Camera-type eye (tissue), 1 donor: ENCODE results near the gene PNPLA6. TPM values are rescaled to one million over a fixed set of nuclear protein-coding genes. Genes with fewer than 3 reads are reported as not detected.

ENCODE experiments used
- total RNA-seq: library from RNA; depleted of rRNA; stranded (reverse); fragments of >200 nt; gene quantifications from one replicate; pipeline ENCODE4 v1.2.3, GENCODE V29; 2014

PNPLA6 gene
- total RNA-seq = 59.0 TPM

DNA sequence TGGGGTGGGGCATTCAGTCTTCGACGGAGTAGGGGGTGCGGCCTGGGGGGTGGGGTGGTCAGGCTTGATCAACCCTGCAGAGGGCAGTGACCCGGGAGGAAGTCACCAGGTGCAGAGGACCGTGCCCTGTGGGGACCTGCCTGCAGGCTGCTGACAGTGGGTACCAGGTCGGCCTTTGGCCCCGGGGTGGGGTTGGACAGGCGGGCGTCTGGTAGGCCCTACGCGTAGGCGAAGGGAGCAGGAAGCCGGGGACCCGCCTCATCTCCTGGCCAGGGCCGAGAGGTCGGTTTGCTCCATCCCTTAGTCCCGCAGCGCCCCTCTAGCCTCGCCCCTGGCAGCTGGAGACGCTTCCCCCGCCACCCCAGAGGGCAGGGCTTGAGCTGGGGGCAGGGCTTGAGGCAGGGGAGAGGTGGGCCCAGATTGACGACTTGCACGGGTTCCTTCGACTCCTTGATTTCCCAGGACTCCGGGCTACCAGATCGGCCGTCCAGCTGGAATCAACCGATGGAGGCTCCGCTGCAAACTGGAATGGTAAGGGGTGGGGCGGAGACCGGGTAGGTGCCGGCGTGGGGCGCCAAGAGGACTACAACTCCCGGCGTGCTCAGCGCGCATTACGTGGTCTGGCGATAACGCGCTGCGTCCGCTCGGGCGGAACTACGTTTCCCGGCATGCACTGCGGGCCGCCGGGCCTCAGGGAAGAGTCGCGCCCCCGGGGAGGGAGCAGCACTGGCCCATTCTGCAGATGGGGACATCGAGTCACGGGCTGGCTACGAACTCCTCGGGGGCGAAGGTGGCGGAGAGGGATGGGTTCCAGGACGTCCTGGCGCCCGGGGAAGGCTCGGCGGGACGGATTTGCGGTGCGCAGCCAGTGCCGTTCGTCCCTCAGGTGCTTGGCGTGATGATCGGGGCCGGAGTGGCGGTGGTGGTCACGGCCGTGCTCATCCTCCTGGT lies at the start of gene PNPLA6:
PNPLA6 (plus strand) TSS at position 671 of the 951 bp plus-strand sequence; CDS start at position 743, 72 bp downstream.

DNA sequence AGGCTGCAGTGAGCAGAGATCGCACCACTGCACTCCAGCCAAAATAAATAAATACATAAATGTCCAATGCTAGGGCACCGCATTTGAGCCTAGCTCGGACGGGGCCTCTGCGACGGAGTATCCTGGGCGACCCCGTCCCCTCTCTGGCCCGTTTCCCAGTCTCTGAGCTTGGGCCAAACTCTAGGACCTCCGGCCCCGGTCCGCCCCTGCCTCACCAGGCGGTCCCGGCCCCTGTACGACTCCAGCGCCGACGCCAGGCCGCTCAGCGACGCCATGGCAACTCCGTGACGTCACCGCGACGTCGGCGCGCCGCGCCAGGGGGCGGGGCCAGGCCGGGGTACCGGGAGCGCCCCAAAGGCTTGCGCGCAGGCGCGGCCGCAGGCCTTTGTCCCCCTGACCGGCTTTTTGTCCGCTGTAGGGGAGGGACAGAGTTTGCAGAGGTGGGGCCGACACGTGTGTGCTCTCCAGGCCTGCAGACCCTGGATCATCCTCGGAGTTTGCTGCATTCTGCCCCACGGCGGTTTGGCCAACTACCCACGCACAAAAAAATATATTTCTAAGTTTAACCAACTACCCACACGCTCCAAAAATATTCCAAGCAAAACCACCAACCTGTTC lies 46.7 kb upstream of the PNPLA6 start, which contains the start of gene PEX11G:
PEX11G (minus strand) TSS at position 300 of the 618 bp plus-strand sequence; CDS start at position 275, 25 bp downstream.

DNA sequence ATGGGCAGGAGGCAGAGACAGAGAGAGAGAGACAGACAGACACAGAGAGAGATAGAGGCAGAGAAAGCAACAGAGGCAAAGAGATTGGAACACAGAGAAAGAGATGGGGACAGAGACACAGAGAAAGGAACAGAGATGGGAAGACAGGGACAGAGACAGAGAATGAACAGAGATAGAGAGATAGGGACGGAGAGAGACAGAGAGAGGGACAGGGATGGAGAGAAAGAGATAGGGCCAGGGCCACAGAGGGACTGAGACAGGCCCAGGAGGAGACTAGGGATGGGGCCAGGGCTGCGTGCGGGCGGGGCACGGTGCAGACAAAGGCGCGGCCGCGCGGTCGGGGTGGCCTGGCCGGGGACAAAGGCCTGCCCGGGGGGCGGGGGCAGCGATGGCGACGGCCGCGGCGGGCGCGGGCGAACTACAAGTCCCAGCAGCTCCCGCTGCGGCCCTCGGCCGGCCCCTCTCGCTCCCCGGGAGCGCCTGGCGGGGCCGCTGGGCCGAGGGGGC lies 19.8 kb upstream of the PNPLA6 start, which contains the start of gene ZNF358:
ZNF358 (plus strand) TSS at position 459 of the 507 bp plus-strand sequence. CDS start 3,140 bp downstream, outside the sequence.

DNA sequence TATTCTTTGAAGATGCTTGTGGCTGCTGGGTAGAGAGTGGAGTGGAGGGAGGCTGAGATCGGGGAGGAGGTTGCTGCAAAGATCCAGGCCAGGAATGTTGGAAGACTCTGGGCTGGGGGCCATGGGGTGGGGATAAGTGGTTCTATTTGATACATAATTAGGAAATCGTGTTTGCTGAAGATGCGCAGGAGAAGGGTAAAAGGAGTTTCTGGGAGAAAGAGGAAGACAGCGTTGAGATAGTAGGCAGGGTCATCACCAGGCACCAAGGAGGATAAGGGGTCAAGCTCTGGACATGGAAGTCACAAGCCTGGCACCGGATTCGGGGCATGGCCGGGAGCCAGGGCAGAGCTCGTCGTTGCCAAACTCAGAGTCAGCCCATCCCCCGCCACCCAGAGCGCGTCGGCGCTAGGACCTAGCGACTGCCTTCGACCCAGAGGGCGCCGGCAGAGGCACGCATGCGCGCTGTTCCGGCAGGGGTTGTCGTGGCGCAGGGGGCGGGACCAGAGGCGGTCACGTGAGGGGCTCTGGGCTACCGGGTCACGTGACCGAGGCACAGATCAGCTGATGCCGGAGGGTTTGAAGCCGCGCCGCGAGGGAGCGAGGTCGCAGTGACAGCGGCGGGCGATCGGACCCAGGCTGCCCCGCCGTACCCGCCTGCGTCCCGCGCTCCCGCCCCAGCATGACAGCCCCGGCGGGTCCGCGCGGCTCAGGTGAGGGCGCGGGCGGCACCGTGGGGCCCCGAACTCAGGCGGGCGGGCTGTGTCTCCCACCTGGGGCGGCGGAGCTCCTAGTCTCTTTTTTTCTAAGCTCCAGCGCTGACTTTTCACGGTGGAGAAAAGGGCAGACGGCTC lies 13.2 kb upstream of the PNPLA6 start, which contains the start of gene MCOLN1:
MCOLN1 (plus strand) TSS at position 553 of the 851 bp plus-strand sequence; CDS start at position 680, 127 bp downstream.

GRCh38 chr19:7595466-7596133 lies 60.1 kb downstream of the PNPLA6 start, which contains the start of gene CAMSAP3:
TSS of gene CAMSAP3 (plus strand) at chr19:7595863. CDS start at chr19:7596003, 140 bp downstream.

Other genes with a start within 250 kb of the PNPLA6 start
- gene INSR, start 241.3 kb upstream of the PNPLA6 start, total RNA-seq = 74.1 TPM
- 44.6 TPM for gene ARHGEF18, start 186.8 kb upstream of the PNPLA6 start, total RNA-seq
- gene PEX11G, start 46.7 kb upstream of the PNPLA6 start, total RNA-seq = 2.3 TPM
- gene ZNF358, start 19.6 kb upstream of the PNPLA6 start, total RNA-seq = 28.1 TPM
- 10.2 TPM for gene MCOLN1, start 13.1 kb upstream of the PNPLA6 start, total RNA-seq
- 13.7 TPM for gene CAMSAP3, start 60.1 kb downstream of the PNPLA6 start, total RNA-seq
- gene XAB2, start 93.8 kb downstream of the PNPLA6 start, total RNA-seq = 49.8 TPM
- gene PET100, start 94.1 kb downstream of the PNPLA6 start, total RNA-seq = 6.2 TPM
- 12.3 TPM for gene PCP2, start 98.0 kb downstream of the PNPLA6 start, total RNA-seq
- 12.3 TPM for gene STXBP2, start 101.4 kb downstream of the PNPLA6 start, total RNA-seq
- not detected for gene RETN, start 133.3 kb downstream of the PNPLA6 start, total RNA-seq
- gene MCEMP1, start 141.4 kb downstream of the PNPLA6 start, total RNA-seq = not detected
- gene TRAPPC5, start 145.1 kb downstream of the PNPLA6 start, total RNA-seq = 36.9 TPM
- gene FCER2, start 166.4 kb downstream of the PNPLA6 start, total RNA-seq = not detected
- 0.71 TPM for gene CLEC4G, start 196.4 kb downstream of the PNPLA6 start, total RNA-seq
- gene CD209, start 211.8 kb downstream of the PNPLA6 start, total RNA-seq = 5.4 TPM
- gene CLEC4M, start 227.5 kb downstream of the PNPLA6 start, total RNA-seq = 0.27 TPM